CD14-positive monocyte (primary cell): ENCODE results near the gene BIRC5. TPM values are rescaled to one million over a fixed set of nuclear protein-coding genes. Genes with fewer than 3 reads are reported as not detected.
A peak's percentile ranks its signal among the peaks of the same experiment; 100 is the strongest.
"Not testable (repeated sequence)": the region's sequence is repeated elsewhere in the genome, so short reads cannot be mapped to it uniquely, and the experiment has no call there.

Experiments
- DNase-seq, 3 donors: peaks; one replicate each; pipeline ENCODE4 v3.0.0-alpha.2; 2011 to 2022
- H2AFZ ChIP-seq: 2 replicates; pipeline ENCODE4 v1.6.0; 2012; ENCODE audit warnings: mild to moderate bottlenecking, low read depth, low read length, inconsistent platforms; ENCODE audit not compliant: insufficient read depth, poor library complexity, severe bottlenecking
- H3K27ac ChIP-seq, 2 donors: 1 replicate in 1 of 2; 2 replicates in 1 of 2; pipeline ENCODE4 v1.5.1; 2012 to 2013; ENCODE audit warnings: low read length in 2 of 2, control low read depth in 1 of 2, inconsistent platforms in 1 of 2, low read depth in 1 of 2, mild to moderate bottlenecking in 1 of 2
- H3K27me3 ChIP-seq, 2 donors: one replicate each; pipeline versions ENCODE4 v1.6.0 to v1.6.1; 2011 to 2013; ENCODE audit warnings: low read length in 2 of 2; ENCODE audit not compliant: control insufficient read depth in 2 of 2, insufficient read depth in 2 of 2
- H3K36me3 ChIP-seq, 2 donors: replicated peaks in 1 of 2; 1 replicate in 1 of 2; 2 replicates in 1 of 2; pipeline versions ENCODE4 v1.5.1 to v1.6.1; 2012 to 2013; ENCODE audit warnings: low read length in 2 of 2, control low read depth in 1 of 2, inconsistent platforms in 1 of 2, mild to moderate bottlenecking in 1 of 2; ENCODE audit not compliant: insufficient read depth in 2 of 2, control insufficient read depth in 1 of 2
- H3K4me1 ChIP-seq, 2 donors: 1 replicate in 1 of 2; 2 replicates in 1 of 2; pipeline versions ENCODE4 v1.5.1 to v1.6.1; 2012 to 2013; ENCODE audit warnings: low read length in 2 of 2, control low read depth in 1 of 2, inconsistent platforms in 1 of 2, mild to moderate bottlenecking in 1 of 2, moderate library complexity in 1 of 2; ENCODE audit not compliant: insufficient read depth in 2 of 2, control insufficient read depth in 1 of 2
- H3K4me2 ChIP-seq: replicated peaks from 2 replicates; pipeline ENCODE3; 2012; ENCODE audit warnings: low read length, moderate library complexity, mild to moderate bottlenecking; ENCODE audit not compliant: poor library complexity, severe bottlenecking; ENCODE audit errors: extremely low read depth
- H3K4me3 ChIP-seq, 3 experiments: fragments of 200-600 bp in 1 of 3; sonication (generic) in 1 of 3; replicated peaks in 1 of 3; 1 replicate in 2 of 3; 2 replicates in 1 of 3; pipeline ENCODE4 v1.5.1; 2011 to 2013; ENCODE audit warnings: low read length in 3 of 3, mild to moderate bottlenecking in 3 of 3, control low read depth in 2 of 3, low read depth in 2 of 3, inconsistent platforms in 1 of 3, moderate library complexity in 1 of 3
- H3K79me2 ChIP-seq: 2 replicates; pipeline ENCODE4 v1.6.0; 2012; ENCODE audit warnings: mild to moderate bottlenecking, control low read depth, inconsistent platforms, low read length, moderate library complexity; ENCODE audit not compliant: insufficient read depth
- H3K9ac ChIP-seq: 2 replicates; pipeline ENCODE4 v1.6.0; 2017; ENCODE audit warnings: low read length, mild to moderate bottlenecking; ENCODE audit not compliant: insufficient read depth, poor library complexity, severe bottlenecking
- H3K9me3 ChIP-seq, 2 donors: replicated peaks in 1 of 2; 1 replicate in 1 of 2; 2 replicates in 1 of 2; pipeline versions ENCODE4 v1.5.1 to v1.6.1; 2012 to 2013; ENCODE audit warnings: low read length in 2 of 2, control low read depth in 1 of 2; ENCODE audit not compliant: control insufficient read depth in 1 of 2, insufficient read depth in 1 of 2
- H4K20me1 ChIP-seq: 2 replicates; pipeline ENCODE4 v1.6.0; 2012; ENCODE audit warnings: mild to moderate bottlenecking, low read length, control low read depth, moderate library complexity; ENCODE audit not compliant: insufficient read depth
- H3K27ac Mint-ChIP-seq, 7 donors: one replicate each; pipeline ENCODE4 v1.8.0; 2020; ENCODE audit warnings: mild to moderate bottlenecking in 7 of 7, mixed read lengths in 7 of 7, moderate library complexity in 6 of 7, inconsistent platforms in 2 of 7
- H3K27me3 Mint-ChIP-seq, 3 donors: one replicate each; pipeline ENCODE4 v1.8.0; 2021 to 2022; ENCODE audit warnings: low read depth in 3 of 3, mild to moderate bottlenecking in 3 of 3, mixed read lengths in 3 of 3, moderate library complexity in 3 of 3, inconsistent platforms in 1 of 3
- H3K36me3 Mint-ChIP-seq, 2 donors: one replicate each; pipeline ENCODE4 v1.8.0; 2020; ENCODE audit warnings: mixed read lengths in 2 of 2, inconsistent platforms in 1 of 2, mild to moderate bottlenecking in 1 of 2
- H3K4me1 Mint-ChIP-seq: one replicate; pipeline ENCODE4 v1.8.0; 2020; ENCODE audit warnings: mild to moderate bottlenecking, mixed read lengths
- H3K4me3 Mint-ChIP-seq, 2 donors: one replicate each; pipeline ENCODE4 v1.8.0; 2020; ENCODE audit warnings: mild to moderate bottlenecking in 2 of 2, mixed read lengths in 2 of 2, moderate library complexity in 1 of 2
- H3K9me3 Mint-ChIP-seq, 7 donors: one replicate each; pipeline ENCODE4 v1.8.0; 2020 to 2022; ENCODE audit warnings: mixed read lengths in 7 of 7, mild to moderate bottlenecking in 6 of 7, moderate library complexity in 6 of 7, inconsistent platforms in 2 of 7
- WGBS: methylation state at CpG from one replicate; pipeline ENCODE4 v1.1.5; 2013; ENCODE audit warnings: missing lambda C conversion rate; ENCODE audit not compliant: insufficient coverage; 5-methylcytosine and 5-hydroxymethylcytosine counted together
- intact Hi-C, 2 donors: fragments of 100-400 bp; cut with micrococcal nuclease; formaldehyde crosslinking; loops; one replicate each; pipeline versions ENCODE4 v1.15.0 to v1.15.1; 2023
- polyA plus RNA-seq, 3 donors: library from polyadenylated mRNA; depleted of rRNA in 1 of 3; unstranded in 2 of 3; stranded (reverse) in 1 of 3; fragments of 300-500 nt in 2 of 3; fragments of >200 nt in 1 of 3; fragmentation: Illumina TruSeq in 2 of 3; gene quantifications; 1 replicate in 2 of 3; 2 replicates in 1 of 3; pipeline ENCODE4 v1.2.3, GENCODE V29; 2012 to 2021
- TF ChIP-seq, protein P1 (sequence below): fragments of 200-600 bp; IDR thresholded peaks from one replicate; pipeline ENCODE4 v1.8.0; 2022; ENCODE audit warnings: antibody characterized with exemption, mild to moderate bottlenecking

Gene BIRC5
- polyA plus RNA-seq, 3 donors, result 0.20 TPM; not detected in 2

DNA sequence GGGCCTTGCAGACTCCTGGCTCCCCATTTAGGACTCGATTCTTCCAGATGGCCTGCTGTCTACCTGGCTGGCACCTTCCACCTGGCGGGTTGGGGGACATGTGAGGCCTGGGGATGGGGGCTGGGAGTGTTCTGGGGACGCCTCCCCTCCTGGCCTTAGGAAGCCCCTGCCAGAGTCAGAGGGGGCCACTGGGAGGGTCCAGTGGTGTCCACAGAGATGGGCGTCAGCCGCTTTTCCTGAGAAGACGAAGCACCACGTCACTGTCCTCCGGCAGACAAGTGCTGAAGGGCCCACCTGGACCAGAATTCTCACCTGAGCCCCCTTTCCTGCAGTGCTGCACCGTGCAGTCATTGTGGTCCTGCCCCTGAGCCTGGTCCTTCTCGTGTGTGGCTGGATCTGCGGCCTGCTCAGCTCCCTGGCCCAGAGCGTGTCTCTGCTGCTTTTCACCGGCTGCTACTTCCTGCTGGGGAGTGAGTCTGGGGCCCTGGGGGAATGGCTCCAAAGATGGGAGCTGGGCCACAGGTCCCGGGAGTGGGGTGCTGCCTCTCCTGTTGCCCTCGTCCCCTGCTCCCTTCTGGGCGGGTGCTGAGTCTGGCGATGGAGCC lies 20.3 kb downstream of the BIRC5 start:
- TF ChIP-seq, protein P1, sequence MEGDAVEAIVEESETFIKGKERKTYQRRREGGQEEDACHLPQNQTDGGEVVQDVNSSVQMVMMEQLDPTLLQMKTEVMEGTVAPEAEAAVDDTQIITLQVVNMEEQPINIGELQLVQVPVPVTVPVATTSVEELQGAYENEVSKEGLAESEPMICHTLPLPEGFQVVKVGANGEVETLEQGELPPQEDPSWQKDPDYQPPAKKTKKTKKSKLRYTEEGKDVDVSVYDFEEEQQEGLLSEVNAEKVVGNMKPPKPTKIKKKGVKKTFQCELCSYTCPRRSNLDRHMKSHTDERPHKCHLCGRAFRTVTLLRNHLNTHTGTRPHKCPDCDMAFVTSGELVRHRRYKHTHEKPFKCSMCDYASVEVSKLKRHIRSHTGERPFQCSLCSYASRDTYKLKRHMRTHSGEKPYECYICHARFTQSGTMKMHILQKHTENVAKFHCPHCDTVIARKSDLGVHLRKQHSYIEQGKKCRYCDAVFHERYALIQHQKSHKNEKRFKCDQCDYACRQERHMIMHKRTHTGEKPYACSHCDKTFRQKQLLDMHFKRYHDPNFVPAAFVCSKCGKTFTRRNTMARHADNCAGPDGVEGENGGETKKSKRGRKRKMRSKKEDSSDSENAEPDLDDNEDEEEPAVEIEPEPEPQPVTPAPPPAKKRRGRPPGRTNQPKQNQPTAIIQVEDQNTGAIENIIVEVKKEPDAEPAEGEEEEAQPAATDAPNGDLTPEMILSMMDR, result no peak
- H3K27ac ChIP-seq, result no peak overlapping the region
- Mint-ChIP-seq H3K9me3 (peaks cover 0 to 14% (median 4%) of the 10 kb centered on the region in 7 donors), H3K4me3 (no peak overlapping the region), H3K4me1 (peaks cover 4% of the 10 kb centered on the region), H3K36me3 (peaks cover 0 to 2% of the 10 kb centered on the region in 2 donors), H3K27ac (peak overlapping the region in 1 of 7 donors; percentile 58), H3K27me3 (peaks cover 40 to 47% (median 42%) of the 10 kb centered on the region in 3 donors)
- no peaks in the 10 kb centered on the region for H4K20me1 ChIP-seq
- no peak overlapping the region for H3K4me2 ChIP-seq
- no peaks in the 10 kb centered on the region for H3K36me3 ChIP-seq
- 89% methylated on average over 15 of the region's 17 CpGs for WGBS
- peaks cover 0 to 6% of the 10 kb centered on the region in 2 donors for H3K4me1 ChIP-seq
- H2AFZ ChIP-seq, result no peak overlapping the region
- DNase-seq, result no peak
- H3K27me3 ChIP-seq, result peaks cover 15 to 33% of the 10 kb centered on the region in 2 donors
- no peak overlapping the region for H3K9ac ChIP-seq
- H3K79me2 ChIP-seq, result no peaks in the 10 kb centered on the region
- no peak overlapping the region for H3K4me3 ChIP-seq
- intact Hi-C loops, result loop anchor here in 1 of 2 donors (5.0 kb wide), 1 partner anchor 132 kb away; no protein-coding TSS in a partner anchor
- peaks cover 0 to 14% of the 10 kb centered on the region in 2 donors for H3K9me3 ChIP-seq

DNA sequence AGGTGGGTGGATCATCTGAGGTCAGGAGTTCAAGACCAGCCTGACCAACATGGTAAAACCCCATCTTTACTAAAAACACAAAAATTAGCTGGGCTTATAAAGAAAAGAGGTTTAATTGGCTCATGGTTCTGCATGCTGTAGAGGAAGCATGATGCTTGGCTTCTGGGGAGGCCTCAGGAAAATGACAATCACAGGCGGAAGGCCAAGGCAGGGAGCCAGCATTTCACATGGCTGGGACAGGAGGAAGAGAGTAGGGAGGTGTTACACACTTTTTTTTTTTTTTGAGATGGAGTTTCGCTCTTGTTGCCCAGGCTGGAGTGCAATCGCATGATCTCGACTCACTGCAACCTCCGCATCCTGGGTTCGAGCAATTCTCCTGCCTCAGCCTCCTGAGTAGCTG lies 21.0 kb downstream of the BIRC5 start:
- H3K36me3 Mint-ChIP-seq, H3K4me1 ChIP-seq, H3K4me2 ChIP-seq, H3K36me3 ChIP-seq, H2AFZ ChIP-seq, H3K27ac ChIP-seq, H4K20me1 ChIP-seq, H3K4me1 Mint-ChIP-seq, H3K27ac Mint-ChIP-seq, H3K79me2 ChIP-seq, H3K9ac ChIP-seq, H3K4me3 ChIP-seq, intact Hi-C loops, DNase-seq, H3K4me3 Mint-ChIP-seq: not testable (repeated sequence)
- Mint-ChIP-seq H3K27me3 (peaks cover 36 to 41% (median 37%) of the 10 kb centered on the region in 3 donors), H3K9me3 (peaks cover 0 to 14% (median 4%) of the 10 kb centered on the region in 7 donors)
- WGBS, result 93% methylated on average over 3 of the region's 6 CpGs
- Histone ChIP-seq H3K9me3 (peaks cover 0 to 14% of the 10 kb centered on the region in 2 donors), H3K27me3 (peaks cover 15 to 30% of the 10 kb centered on the region in 2 donors)
